ENCODE results near the gene ZNF576.

ZNF576 gene

GRCh38 chr19:43623889-43624670 is 27.7 kb downstream of the ZNF576 start:
- TF ChIP-seq, protein P1, sequence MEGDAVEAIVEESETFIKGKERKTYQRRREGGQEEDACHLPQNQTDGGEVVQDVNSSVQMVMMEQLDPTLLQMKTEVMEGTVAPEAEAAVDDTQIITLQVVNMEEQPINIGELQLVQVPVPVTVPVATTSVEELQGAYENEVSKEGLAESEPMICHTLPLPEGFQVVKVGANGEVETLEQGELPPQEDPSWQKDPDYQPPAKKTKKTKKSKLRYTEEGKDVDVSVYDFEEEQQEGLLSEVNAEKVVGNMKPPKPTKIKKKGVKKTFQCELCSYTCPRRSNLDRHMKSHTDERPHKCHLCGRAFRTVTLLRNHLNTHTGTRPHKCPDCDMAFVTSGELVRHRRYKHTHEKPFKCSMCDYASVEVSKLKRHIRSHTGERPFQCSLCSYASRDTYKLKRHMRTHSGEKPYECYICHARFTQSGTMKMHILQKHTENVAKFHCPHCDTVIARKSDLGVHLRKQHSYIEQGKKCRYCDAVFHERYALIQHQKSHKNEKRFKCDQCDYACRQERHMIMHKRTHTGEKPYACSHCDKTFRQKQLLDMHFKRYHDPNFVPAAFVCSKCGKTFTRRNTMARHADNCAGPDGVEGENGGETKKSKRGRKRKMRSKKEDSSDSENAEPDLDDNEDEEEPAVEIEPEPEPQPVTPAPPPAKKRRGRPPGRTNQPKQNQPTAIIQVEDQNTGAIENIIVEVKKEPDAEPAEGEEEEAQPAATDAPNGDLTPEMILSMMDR (IDR thresholded peaks at IDR 0.05; ENCODE audit: unreplicated experiment in 3 of 3), result no peak
- H3K4me3 Mint-ChIP-seq, result peak overlapping the region in 1 of 3 experiments; percentile 9
- peaks cover 17% of the 10 kb centered on the region for H3K4me1 Mint-ChIP-seq
- peak overlapping the region; percentile 13 to 73 (median 42) for H3K27ac Mint-ChIP-seq
- no peaks in the 10 kb centered on the region for H3K27me3 Mint-ChIP-seq (ENCODE audit: low read depth)
- H3K36me3 Mint-ChIP-seq (ENCODE audit: low read depth), result peaks cover 41% of the 10 kb centered on the region
- no peaks in the 10 kb centered on the region for H3K9me3 Mint-ChIP-seq

DNA sequence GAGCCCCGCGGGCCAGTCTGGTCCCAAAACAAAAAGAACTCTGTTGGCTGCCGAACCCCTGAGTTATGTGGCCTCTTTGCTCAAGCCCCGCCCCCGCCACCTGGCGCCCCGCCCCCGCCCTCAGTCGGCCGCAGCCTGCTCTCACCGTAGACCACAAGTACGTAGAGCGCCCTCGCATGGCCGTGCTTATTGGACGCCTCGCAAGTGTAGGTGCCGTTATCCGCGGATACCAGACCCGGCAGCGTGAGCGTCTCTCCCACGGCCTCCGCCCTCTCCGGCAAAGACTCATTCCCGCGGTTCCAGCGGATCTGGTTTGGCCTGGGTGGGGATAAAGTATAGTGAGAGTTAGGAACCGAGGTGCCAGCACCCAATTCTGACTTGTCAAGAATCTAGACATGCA is 28.5 kb downstream of the ZNF576 start:
- no peak overlapping the region for H3K27ac Mint-ChIP-seq
- TF ChIP-seq, protein P1 (IDR thresholded peaks at IDR 0.05; ENCODE audit: unreplicated experiment in 3 of 3), result peak in 1 of 3 experiments; percentile 11
- H3K4me1 Mint-ChIP-seq, result peaks cover 13% of the 10 kb centered on the region
- no peaks in the 10 kb centered on the region for H3K9me3 Mint-ChIP-seq
- no peak overlapping the region for H3K4me3 Mint-ChIP-seq
- H3K27me3 Mint-ChIP-seq (ENCODE audit: low read depth), result no peaks in the 10 kb centered on the region
- peaks cover 42% of the 10 kb centered on the region for H3K36me3 Mint-ChIP-seq (ENCODE audit: low read depth)

GRCh38 chr19:43625918-43626579 is 29.7 kb downstream of the ZNF576 start:
- Mint-ChIP-seq H3K36me3 (ENCODE audit: low read depth) (peaks cover 42% of the 10 kb centered on the region), H3K27me3 (ENCODE audit: low read depth) (no peaks in the 10 kb centered on the region), H3K4me1 (peaks cover 5% of the 10 kb centered on the region), H3K9me3 (no peaks in the 10 kb centered on the region), H3K4me3 (no peak overlapping the region), H3K27ac (no peak overlapping the region)
- TF ChIP-seq, protein P1 (IDR thresholded peaks at IDR 0.05; ENCODE audit: unreplicated experiment in 3 of 3), result no peak

DNA sequence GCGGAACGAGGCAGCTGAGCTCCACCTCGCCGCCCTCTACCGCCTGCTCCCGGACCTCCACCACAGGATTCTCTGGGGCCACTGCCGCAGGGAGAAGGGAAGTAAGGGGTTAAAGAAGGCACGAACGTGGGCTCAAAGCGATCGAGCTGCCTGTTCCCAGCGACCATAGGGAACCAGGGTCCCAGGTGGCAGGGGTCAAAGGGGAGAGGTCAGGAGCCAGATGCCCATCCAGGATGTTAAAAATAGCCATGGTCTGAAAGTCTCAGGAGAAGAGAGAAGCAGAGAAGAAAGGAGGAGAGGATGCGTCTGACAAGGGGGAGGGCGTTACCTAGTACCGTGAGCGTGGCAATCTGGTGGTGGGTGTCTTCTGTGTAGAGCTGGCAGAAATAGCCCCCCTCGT is 30.4 kb downstream of the ZNF576 start:
- Mint-ChIP-seq H3K36me3 (ENCODE audit: low read depth) (peaks cover 38% of the 10 kb centered on the region), H3K4me3 (no peak overlapping the region), H3K4me1 (peaks cover under 1% of the 10 kb centered on the region), H3K27me3 (ENCODE audit: low read depth) (no peaks in the 10 kb centered on the region), H3K27ac (no peak overlapping the region), H3K9me3 (no peaks in the 10 kb centered on the region)
- TF ChIP-seq, protein P1 (IDR thresholded peaks at IDR 0.05; ENCODE audit: unreplicated experiment in 3 of 3), result no peak

DNA sequence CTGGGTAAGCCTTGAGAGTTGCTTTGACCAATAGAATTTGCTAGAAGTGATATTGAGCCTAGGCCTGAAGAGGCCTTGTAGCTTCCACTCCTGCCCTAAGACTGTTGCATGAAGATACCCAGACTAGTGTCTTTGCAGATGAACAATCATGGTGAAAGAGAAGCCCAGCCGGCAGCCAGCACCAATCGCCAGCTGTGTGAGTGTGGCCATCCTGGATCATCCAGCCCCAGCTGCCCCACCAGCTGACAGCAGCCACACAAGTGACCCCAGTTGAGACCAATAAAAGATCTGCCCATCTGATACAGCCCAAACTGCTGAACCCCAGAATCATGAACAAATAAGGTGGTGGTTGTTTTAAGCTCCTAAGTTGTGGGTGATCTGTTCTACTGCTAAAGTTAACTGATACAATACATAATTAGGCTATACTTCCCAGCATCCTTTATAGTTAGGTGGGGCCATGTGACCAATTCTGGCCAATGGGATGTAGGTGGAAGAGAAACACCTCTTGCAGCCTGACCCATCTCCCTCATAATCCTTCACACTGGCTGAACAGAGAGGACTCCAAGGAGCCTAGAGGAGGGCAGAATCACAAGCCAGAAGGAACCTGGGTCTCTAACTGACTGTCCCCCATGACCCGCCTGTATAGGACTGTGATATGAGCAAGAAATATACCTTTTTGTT is 32.4 kb downstream of the ZNF576 start:
- H3K9me3 Mint-ChIP-seq, result no peaks in the 10 kb centered on the region
- TF ChIP-seq, protein P1 (IDR thresholded peaks at IDR 0.05; ENCODE audit: unreplicated experiment in 3 of 3), result no peak
- no peak overlapping the region for H3K27ac Mint-ChIP-seq
- no peaks in the 10 kb centered on the region for H3K27me3 Mint-ChIP-seq (ENCODE audit: low read depth)
- H3K4me3 Mint-ChIP-seq, result no peak overlapping the region
- H3K36me3 Mint-ChIP-seq (ENCODE audit: low read depth), result peaks cover 34% of the 10 kb centered on the region
- no peaks in the 10 kb centered on the region for H3K4me1 Mint-ChIP-seq
